ENCODE measurements around the gene RGS1.

DNA sequence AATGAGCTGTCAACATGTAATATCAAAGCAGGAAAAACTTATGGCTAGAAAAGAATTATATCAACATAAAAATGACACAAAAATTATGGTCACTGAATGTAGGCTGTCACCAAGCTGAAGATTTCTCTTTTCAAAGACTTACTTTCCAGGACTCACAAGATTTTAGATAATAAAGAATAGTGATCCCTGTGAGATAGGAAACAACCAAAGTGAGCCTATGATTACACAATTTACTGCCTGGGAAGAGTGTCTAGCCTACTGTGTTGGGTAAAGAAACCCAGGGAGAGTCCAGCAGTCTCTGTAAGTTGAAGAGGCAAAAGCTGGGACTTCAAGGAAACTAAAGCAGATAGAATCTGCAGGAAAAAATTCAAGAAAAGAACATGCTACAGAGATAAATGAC lies 20.2 kb upstream of the RGS1 start:
- TF ChIP-seq REST (IDR thresholded peaks at IDR 0.05; ENCODE audit: insufficient read depth in 1 of 2, low read depth in 2 of 2, low read length in 2 of 2): no peak
- no peak for TF ChIP-seq POLR2AphosphoS5 (IDR thresholded peaks at IDR 0.05; ENCODE audit: low read depth, low read length)
